ENCODE measurements around the gene RAB40B. TPM values are rescaled to one million over a fixed set of nuclear protein-coding genes. Genes with fewer than 3 reads are reported as not detected.

Gene RAB40B
- total RNA-seq, 4 donors from 2014 or later: 19.0 to 52.7 (median 24.4) TPM

GRCh38 chr17:82678265-82678891 lies 20.1 kb downstream of the RAB40B start:
- no peaks in the 10 kb centered on the region for H3K27me3 ChIP-seq
- TF ChIP-seq POLR2A (IDR thresholded peaks at IDR 0.05): no peak
- TF ChIP-seq CTCF (IDR thresholded peaks at IDR 0.05 in 4 of 5, conservative IDR thresholded peaks at IDR 0.05 in 1 of 5): no peak
- no peaks in the 10 kb centered on the region for H3K9me3 ChIP-seq
- H3K4me3 ChIP-seq: peak overlapping the region in 2 of 4 donors; percentile 13 to 31
- in situ Hi-C loops (cut with MboI; ENCODE audit: low sequenced_read_pairs in 4 of 4): no loop called here
- H3K4me1 ChIP-seq: peaks cover 3 to 8% of the 10 kb centered on the region in 2 donors
- H3K27ac ChIP-seq: no peak overlapping the region
- intact Hi-C loops (cut with DNase I; ENCODE audit: low total_unique reads): no loop called here
- DNase-seq: no peak
- H3K36me3 ChIP-seq: no peaks in the 10 kb centered on the region
- peak; percentile 45 to 55 for ATAC-seq

- DNase-seq (no peak), ATAC-seq (no peak)
- no peaks in the 10 kb centered on the region for H3K27me3 ChIP-seq
- H3K9me3 ChIP-seq: no peaks in the 10 kb centered on the region
- TF ChIP-seq CTCF (IDR thresholded peaks at IDR 0.05 in 4 of 5, conservative IDR thresholded peaks at IDR 0.05 in 1 of 5) (no peak), POLR2A (IDR thresholded peaks at IDR 0.05) (no peak)
- H3K36me3 ChIP-seq: no peaks in the 10 kb centered on the region
- no peak overlapping the region for H3K4me3 ChIP-seq
- in situ Hi-C loops (cut with MboI; ENCODE audit: low sequenced_read_pairs in 4 of 4): no loop called here
- intact Hi-C loops (cut with DNase I; ENCODE audit: low total_unique reads): no loop called here
- no peak overlapping the region for H3K27ac ChIP-seq
- H3K4me1 ChIP-seq: peaks cover 3 to 8% of the 10 kb centered on the region in 2 donors
These were observed 21.1 kb downstream of the RAB40B start for GRCh38 chr17:82677353-82677925.

GRCh38 chr17:82675476-82676245 lies 22.8 kb downstream of the RAB40B start:
- H3K27me3 ChIP-seq: no peaks in the 10 kb centered on the region
- H3K4me1 ChIP-seq: peaks cover 3 to 8% of the 10 kb centered on the region in 2 donors
- no peaks in the 10 kb centered on the region for H3K9me3 ChIP-seq
- no peak for DNase-seq
- no peak for TF ChIP-seq CTCF (IDR thresholded peaks at IDR 0.05 in 4 of 5, conservative IDR thresholded peaks at IDR 0.05 in 1 of 5)
- no peak for TF ChIP-seq POLR2A (IDR thresholded peaks at IDR 0.05)
- no peak overlapping the region for H3K4me3 ChIP-seq
- H3K36me3 ChIP-seq: no peaks in the 10 kb centered on the region
- ATAC-seq: no peak
- peak overlapping the region in 1 of 4 donors; percentile 25 for H3K27ac ChIP-seq
- intact Hi-C loops (cut with DNase I; ENCODE audit: low total_unique reads): no loop called here
- in situ Hi-C loops (cut with MboI; ENCODE audit: low sequenced_read_pairs in 4 of 4): no loop called here

GRCh38 chr17:82674656-82675475 lies 23.6 kb downstream of the RAB40B start:
- TF ChIP-seq POLR2A (IDR thresholded peaks at IDR 0.05): no peak
- TF ChIP-seq CTCF (IDR thresholded peaks at IDR 0.05 in 4 of 5, conservative IDR thresholded peaks at IDR 0.05 in 1 of 5): no peak
- peak in 1 of 2 donors; percentile 15 for ATAC-seq
- intact Hi-C loops (cut with DNase I; ENCODE audit: low total_unique reads) (no loop called here), in situ Hi-C loops (cut with MboI; ENCODE audit: low sequenced_read_pairs in 4 of 4) (loop anchor here in 2 of 4 donors (25.0 kb wide), 1 partner anchor 87 kb away; the partner anchor contains the start of gene TBCD (in 2 of the 2))
- no peaks in the 10 kb centered on the region for H3K36me3 ChIP-seq
- no peak overlapping the region for H3K4me3 ChIP-seq
- no peaks in the 10 kb centered on the region for H3K9me3 ChIP-seq
- peak overlapping the region in 1 of 4 donors; percentile 8 for H3K27ac ChIP-seq
- H3K27me3 ChIP-seq: no peaks in the 10 kb centered on the region
- DNase-seq: no peak
- peaks cover 3 to 8% of the 10 kb centered on the region in 2 donors for H3K4me1 ChIP-seq

All from gastrocnemius medialis (tissue), 4 donors.